Vagina (tissue), 2 donors: Measurements from ENCODE around the gene TTLL5.

Source experiments
- POLR2A ChIP-seq, 2 donors: fragments of 450-650 bp; IDR thresholded peaks; one replicate each; pipeline ENCODE4 v1.6.1; 2017; ENCODE audit warnings: antibody characterized with exemption in 2 of 2, mild to moderate bottlenecking in 2 of 2, moderate library complexity in 2 of 2
- POLR2AphosphoS5 ChIP-seq, 2 donors: sonication (generic); formaldehyde crosslinking; IDR thresholded peaks; one replicate each; pipeline ENCODE4 v1.9.0; 2017; ENCODE audit warnings: antibody characterized with exemption in 2 of 2, mild to moderate bottlenecking in 2 of 2, low read depth in 1 of 2; ENCODE audit not compliant: insufficient read depth in 1 of 2
- TF ChIP-seq, protein P1 (sequence below), 3 experiments: fragments of 450-650 bp in 2 of 3; fragments of 200-600 bp in 1 of 3; sonication (generic) in 1 of 3; IDR thresholded peaks; one replicate each; pipeline ENCODE4 v1.5.1; 2017 to 2019; ENCODE audit warnings: antibody characterized with exemption in 3 of 3, mild to moderate bottlenecking in 2 of 3, moderate library complexity in 2 of 3

GRCh38 chr14:75653563-75653962 is 7.5 kb upstream of the TTLL5 start:
- TF ChIP-seq, protein P1, sequence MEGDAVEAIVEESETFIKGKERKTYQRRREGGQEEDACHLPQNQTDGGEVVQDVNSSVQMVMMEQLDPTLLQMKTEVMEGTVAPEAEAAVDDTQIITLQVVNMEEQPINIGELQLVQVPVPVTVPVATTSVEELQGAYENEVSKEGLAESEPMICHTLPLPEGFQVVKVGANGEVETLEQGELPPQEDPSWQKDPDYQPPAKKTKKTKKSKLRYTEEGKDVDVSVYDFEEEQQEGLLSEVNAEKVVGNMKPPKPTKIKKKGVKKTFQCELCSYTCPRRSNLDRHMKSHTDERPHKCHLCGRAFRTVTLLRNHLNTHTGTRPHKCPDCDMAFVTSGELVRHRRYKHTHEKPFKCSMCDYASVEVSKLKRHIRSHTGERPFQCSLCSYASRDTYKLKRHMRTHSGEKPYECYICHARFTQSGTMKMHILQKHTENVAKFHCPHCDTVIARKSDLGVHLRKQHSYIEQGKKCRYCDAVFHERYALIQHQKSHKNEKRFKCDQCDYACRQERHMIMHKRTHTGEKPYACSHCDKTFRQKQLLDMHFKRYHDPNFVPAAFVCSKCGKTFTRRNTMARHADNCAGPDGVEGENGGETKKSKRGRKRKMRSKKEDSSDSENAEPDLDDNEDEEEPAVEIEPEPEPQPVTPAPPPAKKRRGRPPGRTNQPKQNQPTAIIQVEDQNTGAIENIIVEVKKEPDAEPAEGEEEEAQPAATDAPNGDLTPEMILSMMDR (IDR thresholded peaks at IDR 0.05), result no peak
- no peak for TF ChIP-seq POLR2A (IDR thresholded peaks at IDR 0.05)
- TF ChIP-seq POLR2AphosphoS5 (IDR thresholded peaks at IDR 0.05; ENCODE audit: insufficient read depth in 1 of 2, low read depth in 1 of 2), result no peak
